GM19463 (cell line): ENCODE results near the gene ACOX3.

Experiments
- ATAC-seq: cut with Tn5 transposase; IDR thresholded peaks from one replicate; pipeline ENCODE4 v1.9.1; 2021; ENCODE audit warnings: mild to moderate bottlenecking, moderate library complexity; ENCODE audit not compliant: unreplicated experiment

ACOX3 gene

DNA sequence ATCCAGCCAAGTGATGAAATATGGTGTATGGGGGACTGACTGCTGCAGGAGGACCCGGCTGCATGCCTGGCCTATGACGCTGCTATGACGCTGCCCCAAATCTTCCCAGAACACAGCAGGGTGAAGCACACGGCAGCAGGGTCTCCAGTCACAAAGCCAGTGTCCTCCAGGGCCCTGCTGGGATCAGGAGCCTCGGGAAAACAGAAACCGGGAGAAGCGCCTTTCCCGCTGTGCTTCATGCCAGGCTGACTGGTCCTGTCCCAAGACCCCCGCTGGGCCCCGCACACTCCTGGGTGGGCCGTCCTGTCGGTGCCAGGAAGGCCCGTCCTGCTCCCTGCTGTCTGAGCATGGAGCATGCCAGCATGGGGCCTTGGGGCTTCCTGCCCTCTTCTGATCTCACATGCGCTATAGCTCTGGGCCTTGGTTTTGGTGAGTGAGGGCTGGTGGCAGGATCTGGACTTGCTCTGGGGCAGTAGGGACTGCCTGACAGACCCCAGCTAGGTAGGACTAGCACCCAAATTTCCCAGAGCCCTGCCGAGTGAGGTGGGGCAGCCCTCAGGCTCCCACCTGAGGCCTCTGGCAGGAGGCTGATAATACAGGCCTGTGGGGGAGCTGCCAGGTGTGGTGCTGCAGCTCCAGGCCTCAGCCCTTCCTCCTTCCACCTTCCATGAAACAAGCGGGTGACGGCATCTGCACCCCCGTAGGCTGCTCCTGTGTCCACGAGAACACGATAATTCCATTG, 64.0 kb downstream of the ACOX3 start:
- no peak for ATAC-seq

DNA sequence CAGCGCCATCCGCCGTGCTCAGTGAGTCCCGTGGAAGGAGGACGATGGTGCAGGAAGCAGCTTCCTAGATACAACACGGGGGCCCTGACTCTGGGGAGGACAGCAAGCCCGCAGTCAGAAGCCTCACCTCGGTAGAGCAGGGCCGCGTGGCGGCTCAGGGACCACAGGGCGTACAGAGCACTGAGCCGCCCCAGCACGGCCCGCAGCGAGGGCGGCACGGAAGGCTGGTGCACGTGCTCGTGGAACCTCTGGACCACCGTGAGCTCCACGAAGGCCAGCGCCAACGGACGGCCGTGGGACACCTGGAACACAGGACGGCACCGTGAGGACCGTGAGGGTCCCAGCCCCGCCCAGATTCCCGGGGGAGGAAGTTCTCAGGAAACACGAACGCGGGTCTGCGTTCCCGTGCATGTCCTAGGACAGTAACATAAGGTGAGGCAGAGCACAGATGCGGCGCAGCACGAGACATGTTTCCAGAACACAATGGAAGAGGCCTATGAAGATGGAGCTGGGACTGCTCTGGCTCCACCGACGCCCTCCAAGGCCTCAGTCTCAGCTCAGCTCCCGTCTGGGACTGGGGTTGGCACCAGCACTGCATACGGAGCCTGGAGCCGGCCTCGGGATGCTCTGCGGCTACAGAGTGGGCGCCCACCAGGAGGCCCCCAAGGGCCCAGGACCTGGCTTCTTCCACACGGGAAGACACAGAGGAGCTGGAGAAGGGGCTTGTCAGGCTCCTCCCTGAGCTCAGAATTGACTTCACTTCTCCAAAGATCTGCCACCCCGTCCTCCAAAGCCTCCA, 65.5 kb downstream of the ACOX3 start:
- no peak for ATAC-seq

DNA sequence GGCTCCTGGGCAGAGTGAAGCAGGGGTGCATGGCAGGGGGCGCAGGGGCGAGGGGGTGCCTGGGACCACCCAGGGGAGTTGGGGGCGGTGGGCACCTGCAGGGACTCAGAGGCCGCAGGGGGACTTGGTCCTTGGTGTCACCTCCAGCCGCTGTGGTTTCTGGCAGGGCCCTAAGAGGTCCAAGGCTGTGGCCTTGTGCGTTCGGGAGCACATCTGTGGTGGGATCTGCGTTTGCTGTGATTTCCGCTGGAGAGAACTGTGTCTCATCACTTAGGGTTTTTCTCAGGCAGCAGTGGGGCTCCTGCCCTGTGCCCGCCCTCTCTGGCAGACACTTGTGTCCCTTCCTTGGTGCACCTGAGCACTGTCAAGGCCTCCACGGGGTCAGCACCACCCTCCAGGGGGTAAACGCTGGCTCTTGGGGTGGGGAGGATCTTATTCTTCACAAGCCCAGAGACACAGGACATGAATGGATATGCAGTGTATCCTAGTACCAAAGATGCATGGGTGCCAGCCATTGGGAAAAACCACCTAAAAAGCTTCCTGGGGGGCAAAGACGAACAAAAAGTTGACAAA, 66.5 kb downstream of the ACOX3 start:
- no peak for ATAC-seq

DNA sequence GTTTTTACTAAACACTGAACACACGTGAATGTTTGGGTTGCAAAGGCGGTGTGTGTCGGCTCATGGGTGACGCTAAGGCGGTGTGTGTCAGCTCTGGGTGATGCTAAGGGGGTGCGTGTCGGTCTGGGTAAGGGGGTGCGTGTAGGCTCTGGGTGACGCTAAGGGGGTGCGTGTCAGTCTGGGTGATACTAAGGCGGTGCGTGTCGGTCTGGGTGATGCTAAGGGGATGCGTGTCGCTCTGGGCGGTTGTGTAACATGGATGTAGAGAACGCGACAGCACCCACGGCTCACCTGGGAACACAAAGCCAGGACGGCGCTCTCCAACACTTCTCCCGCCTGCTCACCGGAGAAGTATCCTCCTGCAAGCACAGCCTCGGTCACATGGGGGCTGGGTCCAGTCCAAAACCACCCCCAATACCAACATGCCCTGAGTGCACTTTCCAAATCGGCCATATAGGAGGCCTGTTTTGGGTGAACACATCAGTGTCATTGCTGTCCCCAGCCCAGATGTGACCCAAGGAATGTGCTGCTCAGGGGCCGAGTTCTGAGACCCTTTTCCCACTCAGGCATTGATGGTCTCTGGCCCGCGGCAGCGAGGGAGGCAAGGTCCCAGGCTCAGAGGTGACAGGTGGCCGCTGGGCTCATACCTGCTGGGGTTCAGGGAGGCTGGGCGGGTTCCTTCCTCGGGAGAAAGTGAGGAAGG, 67.1 kb downstream of the ACOX3 start:
- ATAC-seq, result no peak

DNA sequence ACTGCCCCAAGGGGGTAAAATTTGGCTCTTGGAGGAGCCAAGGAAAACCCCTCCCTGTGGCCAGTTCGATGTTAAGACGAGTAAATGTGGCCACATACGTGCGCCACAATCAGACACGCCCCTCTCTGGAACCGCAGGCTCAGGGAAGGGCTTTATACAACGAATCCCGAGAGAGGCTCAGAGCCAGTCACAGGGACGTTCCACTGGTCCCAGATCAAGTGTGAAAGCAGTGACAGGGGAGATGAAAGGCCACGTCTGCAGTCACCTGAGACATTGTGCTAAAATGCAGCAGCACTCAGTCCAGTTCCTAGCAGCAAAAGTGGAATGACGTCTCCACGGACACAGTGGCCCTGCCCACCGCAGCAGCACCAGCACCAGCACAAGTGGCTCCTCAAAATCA, 68.0 kb downstream of the ACOX3 start:
- ATAC-seq, result no peak

DNA sequence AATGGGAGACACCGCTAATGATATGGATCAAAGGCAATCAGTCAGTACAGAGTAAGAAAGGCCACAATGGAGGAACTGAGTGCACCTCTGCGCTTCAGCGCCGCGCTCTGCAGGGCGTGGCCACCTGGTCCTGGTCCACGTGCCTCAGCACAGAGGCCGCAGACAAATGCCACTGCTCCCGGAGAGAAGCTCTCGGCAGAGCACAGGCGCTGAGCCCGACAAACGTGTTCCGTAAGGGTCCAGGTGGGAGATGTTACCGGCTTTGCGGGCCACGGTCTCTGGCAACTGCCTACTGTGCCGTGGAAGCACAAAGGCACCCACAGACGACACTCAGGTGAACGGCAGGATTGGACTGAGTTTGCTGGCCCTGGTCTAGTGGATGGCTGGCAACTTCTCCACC, 68.9 kb downstream of the ACOX3 start:
- no peak for ATAC-seq

DNA sequence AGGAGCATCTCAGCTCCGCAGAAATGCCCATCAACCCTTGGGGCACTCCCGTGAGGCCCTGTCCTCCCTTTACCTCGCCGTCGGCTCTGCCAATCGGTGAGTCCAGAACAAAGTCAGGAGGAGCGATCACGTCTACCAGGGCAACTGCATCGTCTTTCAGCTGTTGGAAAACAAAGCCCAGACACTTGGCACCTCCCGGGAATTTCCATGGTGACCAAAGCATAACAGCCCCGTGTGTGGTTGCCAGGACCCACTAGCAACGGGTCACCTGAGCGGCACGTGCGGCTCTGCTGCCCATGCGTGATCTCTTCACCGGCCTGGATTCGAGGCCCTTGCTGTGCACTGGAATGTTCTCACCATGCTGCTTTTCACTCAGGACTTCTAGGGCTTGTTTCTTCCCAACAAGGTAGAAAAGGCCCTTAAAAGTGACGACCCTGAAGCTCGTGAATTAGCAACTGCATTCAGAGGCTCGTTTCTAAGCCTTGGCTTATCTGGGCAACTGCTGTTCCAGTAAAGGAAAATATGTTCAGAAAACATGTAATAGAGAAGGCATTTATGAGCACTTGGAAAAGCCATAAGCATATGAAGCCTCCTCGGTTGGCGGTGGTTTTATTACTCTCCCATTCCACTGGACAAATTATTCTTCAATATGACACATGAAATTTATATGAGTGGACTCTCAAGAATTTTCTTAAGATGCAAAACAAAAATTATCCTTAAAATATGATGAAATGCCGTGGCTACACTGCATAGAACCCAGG, 69.5 kb downstream of the ACOX3 start:
- ATAC-seq, result no peak

DNA sequence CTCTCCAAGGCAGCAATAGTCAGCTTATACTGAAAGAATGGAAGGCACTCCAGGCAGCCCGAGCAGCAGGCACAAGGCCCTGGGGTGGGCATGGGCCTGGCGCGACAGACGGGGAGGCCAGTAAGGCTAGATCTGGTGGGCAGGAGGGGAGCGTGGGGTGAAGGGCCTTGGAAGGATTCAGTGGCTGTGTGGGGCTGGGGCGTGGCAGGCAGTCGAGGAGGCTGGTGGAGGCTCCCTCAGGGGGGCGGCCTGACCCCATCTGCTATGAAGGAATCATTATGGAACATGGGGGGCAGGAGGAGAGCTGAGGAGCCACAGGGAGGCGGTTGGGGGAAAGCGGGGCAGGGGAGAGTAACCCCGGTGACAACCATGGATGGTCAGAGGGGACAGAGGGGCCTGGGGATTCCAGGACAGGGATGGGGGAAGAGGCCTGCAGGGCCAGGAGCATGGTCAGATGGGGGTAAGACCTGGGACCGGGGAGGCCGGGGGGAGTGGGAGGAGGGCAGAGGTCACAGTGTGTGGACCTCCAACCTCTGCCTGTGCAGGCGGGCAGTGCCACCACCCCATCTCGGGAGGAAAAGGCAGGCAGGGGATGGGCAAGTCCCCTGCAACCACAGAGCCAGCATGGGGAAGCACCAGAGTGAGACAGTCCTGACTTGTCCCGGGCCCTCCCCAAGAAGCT, 70.3 kb downstream of the ACOX3 start:
- ATAC-seq, result no peak

DNA sequence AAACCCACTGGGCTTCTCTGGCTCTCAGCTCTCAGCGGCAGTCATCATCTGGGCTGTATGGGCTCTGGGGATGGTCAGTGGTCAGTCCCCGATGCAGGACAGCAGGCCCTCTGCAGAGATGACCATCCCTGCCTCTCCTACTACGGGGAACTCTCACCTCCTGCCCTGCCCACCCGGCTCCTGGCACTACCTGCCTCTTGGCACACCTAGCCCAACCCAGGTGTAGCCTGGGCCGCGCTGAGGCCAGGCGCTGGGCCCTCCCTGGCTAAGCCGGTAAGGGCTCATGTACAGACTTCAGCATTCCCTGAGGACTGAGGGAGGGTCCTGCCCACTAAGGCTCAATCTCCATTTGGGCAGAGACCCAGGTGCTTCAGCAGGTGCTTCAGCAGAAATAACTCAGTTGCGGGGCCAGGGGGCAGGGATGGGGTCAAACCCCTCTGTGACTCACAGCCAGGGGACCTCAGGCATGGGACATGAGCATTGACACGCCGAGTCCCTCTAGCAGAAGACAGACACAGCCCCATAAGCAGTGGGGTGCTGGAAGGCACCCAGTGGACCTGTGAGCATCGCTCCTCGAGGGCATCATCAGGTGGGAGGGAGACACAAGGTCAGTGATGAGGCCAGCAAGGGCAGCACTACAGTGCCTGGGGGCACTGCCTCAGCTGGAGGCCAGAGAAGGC, 71.0 kb downstream of the ACOX3 start:
- ATAC-seq, result no peak

DNA sequence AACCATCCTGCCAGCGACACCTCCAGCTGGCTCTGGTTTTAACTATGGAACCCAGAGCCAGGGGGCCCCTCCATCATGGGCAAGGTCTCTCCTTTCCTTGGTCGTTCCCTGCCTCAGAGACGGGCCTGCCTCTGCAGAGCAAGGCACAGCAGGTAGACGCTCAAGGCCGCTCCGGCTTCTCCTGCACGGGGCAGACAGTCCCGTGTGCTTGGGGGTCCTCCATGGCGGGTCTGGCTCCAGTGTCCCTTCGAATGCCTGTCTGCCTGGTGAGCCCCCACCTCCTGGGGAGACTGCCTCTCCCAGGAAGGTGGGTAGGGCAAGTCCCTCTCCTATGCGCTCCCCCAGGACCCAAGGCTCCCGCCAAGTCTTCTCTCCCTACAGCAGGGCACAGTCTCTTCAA, 71.5 kb downstream of the ACOX3 start:
- ATAC-seq, result no peak

DNA sequence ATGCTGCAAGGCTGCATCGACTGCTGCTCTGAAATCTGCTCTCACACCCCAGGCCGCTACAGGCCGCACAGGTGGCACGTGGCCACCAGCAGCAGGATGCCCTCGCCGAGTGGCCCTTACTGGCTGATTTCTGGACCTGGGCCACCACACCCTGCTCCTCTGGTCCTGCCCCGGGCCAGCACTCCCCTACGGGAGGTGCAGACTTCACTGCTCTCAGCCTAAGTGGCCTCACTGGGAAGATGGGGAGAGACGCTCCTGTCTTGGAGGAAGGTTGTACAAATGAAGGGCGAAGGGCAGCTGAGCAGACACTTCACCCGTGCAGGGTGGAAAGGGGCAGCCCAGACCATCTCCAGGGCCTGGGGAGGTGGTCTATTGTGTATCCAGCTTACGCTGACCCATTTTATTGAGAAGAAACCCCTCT, 72.5 kb downstream of the ACOX3 start:
- ATAC-seq, result no peak

DNA sequence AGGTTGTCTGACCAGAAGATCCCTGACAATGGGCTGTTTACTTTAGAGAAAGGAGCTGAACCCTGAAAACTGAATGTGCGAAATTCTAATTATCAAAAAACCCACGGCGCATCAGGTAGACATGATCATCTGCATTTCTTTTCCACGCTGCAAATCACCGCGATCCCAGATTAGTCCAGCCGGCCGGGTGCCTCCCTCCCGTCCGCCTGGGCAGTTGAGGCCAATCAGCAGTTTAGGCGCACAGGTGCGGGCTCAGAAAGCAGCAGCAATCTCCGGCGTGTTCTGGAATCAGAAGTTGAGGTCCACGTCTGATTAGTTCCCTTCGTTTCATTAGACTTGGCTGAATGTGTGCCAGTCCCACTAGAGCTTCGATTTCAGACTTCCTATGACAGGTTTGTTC, 73.9 kb downstream of the ACOX3 start:
- ATAC-seq, result no peak

DNA sequence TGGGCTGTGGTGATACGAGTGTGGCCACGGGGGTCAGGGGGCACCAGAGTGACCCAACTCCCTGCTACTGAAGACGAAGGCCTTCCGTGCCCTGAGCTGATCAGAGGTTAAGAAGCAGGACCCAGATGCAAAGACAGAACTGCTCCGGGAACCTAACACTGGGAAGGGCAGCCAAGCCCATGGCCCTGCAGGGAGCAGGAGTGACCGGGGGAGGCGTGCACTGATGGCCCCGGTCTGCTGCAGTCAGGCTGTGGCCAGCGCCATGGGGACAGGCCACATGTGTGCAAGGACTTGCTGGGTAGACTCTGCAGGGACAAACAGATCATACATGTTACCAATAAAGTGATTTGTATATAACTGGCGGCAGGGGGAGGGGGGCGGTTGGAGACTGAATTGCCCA, 74.6 kb downstream of the ACOX3 start:
- no peak for ATAC-seq

DNA sequence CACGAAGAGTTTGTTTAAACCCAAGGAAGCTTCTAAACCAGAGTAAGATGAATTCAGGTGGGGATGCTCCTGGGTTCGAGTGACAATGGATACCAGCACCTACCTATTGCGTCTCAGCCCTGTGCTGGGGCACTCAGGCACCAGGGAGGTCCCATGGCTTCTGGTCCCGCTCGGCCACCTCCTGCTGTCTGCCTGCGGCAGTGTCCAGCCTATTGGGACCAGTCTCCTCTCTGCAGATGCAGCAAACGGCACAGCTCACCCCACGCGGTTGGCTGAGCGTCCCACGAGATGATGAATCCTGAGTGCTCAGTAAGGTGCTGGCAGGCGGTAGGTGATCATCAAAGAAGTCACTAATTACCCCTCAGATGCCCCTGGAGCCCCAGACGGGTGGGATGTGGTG, 75.2 kb downstream of the ACOX3 start:
- ATAC-seq, result no peak

DNA sequence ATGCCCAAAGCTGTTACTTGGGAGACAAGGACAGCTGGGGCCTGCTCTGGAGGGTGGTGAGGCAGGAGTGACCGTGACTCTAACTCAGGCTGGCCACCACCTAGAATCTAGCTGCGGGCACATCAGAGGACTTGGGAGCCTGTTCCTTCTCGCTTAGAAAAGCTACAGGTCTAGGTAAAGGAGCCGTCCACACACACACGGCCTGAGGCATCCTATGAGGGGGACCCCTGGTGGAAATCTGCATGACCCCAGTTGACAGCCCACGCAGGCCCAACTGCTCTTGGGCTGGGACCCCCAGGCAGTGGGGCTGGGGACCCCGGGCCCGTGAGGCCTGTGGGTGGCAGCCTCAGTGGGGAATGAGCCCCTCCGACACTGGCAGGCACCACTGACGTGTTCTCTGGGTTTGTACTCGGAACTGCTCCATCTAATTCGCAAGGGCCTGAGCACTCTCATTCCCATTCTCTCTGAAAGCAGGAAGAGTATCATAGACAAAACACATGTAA, 75.6 kb downstream of the ACOX3 start:
- ATAC-seq, result no peak

DNA sequence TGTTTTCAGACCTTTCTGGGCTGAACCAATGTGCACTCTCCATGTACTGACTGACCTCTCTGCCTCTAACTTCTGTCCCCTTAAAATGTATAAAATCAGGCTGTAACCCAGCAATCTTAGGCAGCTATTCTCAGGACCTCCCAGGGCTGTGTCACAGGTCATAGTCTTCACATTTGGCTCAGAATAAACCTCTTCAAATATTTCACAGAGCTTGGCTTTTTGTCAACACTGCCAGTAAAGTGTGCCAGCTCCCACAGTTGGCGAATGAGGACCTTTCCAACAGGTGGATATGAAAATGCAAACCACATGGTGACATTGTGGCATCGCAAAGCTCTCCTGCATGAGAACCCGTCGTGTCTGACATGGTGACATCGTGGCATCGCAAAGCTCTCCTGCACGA, 76.4 kb downstream of the ACOX3 start:
- no peak for ATAC-seq

DNA sequence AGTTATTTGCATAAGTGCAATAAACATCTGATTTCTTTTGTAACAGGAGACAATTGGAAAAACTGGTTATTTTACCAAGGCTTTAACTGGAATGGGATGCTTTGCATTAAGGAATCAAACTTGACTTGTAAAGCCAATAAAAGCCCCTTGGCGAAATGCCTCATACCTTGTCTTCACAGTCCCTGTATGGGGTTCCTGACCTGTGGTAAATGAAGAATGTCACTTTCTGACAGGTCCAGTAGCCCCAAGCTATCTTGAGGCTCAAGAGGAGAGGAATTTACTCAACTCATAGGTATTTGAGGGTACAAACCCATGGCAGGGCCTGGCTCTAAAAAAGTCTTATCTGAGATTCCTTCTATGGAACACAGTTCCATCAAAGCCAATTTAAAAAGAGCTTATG, 78.0 kb downstream of the ACOX3 start:
- no peak for ATAC-seq

DNA sequence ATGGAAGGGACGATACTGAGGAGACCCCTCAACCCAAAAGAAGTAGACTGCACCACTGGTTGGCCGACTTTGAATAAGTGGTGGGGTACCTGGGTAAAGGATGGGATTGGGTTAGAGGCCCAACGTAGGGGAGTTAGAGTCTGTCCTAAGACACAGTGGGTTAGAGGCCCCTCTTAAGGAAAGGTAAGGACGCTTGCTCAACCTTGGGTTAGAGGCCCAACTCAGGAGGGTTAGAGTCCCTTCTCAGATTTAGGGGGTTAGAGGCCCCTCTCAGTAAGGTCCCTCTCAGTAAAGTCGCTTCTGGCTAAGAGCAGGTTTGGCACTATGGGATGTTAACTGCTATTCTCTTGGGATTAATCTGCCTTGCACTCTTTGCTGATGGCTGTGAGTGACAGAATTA, 81.3 kb downstream of the ACOX3 start:
- no peak for ATAC-seq

DNA sequence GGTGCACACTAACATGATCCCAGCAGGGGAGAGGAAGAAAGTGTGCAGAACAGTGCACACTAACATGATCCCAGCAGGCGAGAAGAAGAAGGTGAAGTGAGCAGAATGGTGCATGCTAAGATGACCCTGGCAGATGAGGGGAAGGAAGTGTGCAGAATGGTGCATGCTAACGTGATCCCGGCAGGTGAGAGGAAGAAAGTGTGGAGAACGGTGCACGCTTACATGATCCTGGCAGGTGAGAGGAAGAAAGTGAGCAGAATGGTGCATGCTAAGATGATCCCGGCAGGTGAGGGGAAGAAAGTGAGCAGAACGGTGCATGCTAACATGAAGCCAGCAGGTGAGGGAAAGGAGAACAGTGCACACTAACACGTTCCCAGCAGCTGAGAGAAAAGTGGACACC, 83.7 kb downstream of the ACOX3 start:
- ATAC-seq, result no peak
